ENCODE data around the gene CAMKV.

- TF ChIP-seq EZH2 (IDR thresholded peaks at IDR 0.05; ENCODE audit: low read length) (no peak), CTCF (optimal IDR thresholded peaks at IDR 0.05 in 1 of 3, IDR thresholded peaks at IDR 0.05 in 1 of 3, conservative IDR thresholded peaks at IDR 0.05 in 1 of 3; ENCODE audit: extremely low read depth in 1 of 3, insufficient read depth in 2 of 3, low read length in 3 of 3) (peak; percentile 76 to 96 (median 95))
Measured at GRCh38 chr3:49839193-49839809, 30.4 kb downstream of the CAMKV start.

Measured in keratinocyte (primary cell).